Measurements from ENCODE around the gene PHACTR3.

The PHACTR3 gene

DNA sequence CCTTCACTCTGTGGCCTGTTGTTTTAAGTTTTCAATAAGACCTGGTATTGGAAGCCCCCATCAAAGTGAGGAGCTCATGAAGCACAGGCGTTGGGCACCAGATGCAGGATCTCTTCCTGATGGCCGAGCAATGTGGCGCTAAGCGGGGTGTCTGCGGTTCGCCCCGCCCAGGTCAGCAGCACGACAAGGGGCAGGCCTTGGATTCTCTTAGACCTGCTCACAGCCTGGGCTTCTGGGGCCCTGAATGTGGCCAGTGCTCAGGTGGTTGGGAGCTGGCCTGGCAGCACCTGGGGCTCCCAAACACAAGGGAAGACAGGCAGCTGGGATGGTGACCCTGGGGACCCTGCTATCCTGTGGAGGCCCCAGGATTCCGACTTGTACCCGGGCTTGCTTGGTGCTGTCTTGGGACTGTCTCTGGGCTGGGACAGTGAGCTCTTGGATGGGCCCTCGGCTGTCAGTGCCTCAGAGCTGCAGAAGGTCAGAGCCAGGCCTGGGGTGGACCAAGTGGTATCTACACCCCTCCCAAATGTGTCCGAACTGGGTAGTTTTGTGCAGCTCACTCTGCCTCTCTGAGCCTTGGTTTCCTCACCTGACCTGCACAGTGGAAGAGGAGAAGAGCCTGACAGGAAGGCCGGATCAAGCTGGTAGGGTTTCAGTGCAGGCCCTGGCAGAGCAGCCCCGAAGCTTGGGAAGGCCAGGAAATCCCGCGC is 69.1 kb downstream of the PHACTR3 start:
- DNase-seq = no peak

DNA sequence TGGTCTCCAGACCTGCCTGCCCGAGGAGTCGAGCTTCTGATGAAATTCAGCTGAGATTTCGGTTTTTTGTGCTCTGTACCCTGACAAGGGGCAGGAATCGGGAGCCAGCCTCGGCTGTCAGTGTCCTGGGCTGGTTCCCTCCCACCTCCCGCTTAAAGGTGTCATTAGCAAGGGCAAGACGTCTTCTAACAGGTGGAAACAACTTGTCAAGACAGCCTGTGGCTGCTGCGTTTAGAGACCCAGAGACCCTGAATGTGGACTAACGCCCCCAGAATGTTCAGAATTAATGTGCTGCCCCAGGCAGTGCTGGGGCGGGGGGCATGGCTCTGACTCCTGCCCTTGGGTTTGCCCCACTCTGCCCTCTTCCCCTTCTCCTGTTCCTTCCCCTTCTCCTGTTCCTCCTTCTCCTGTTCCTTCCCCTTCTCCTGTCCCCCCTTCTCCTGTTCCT is 69.7 kb downstream of the PHACTR3 start:
- no peak for DNase-seq

DNA sequence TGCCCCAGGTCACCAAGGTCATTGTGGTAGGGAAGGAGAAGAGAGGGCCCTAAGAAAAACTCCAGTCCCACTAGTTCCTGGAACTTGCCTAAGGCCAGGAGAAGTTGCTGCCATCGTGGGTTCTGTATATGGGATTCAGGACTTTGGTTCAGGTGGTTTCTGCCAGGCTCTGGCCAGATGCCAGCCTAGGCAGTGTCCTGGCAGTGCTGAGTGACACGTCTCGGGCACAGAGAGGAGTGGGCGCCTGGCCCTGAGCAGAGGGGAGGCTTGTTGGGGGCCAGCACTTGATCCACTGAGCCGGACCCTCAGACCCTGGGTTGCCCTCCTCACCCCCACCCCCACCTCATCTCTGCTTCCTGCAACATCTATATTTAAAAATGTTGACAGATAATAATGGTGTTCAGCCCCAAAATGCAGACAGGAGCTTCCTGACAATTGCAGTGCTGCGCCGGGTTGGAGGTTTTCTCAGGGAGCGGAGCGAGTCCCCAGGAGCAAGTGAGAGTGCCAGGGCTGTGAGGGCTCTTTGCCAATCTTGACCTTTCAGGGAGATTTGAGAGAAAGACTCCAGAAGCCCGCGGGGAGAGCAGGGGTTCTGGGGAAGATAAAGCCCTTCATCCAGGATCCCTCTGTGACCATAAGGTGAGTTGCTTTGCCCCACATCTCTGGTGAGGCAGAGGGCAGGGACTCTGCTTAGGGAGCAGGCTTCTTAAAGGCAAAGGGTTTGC is 71.9 kb downstream of the PHACTR3 start:
- DNase-seq = no peak

DNA sequence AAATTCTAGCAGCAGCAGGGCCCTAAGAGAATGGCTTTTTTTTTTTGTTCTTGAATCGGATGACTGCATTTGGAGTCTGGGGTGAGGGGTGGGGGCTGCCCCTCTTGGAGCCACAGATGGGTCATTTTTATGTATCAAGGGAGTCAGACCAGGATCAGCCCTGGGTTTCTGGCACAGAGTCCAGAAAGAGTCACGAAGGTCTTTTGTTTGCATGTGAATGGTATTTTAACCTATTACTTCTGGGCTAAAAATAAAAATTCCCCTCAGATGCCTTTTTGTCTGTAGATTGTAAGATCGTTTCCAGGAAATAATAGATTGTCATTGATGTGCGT is 72.5 kb downstream of the PHACTR3 start:
- no peak for DNase-seq

DNA sequence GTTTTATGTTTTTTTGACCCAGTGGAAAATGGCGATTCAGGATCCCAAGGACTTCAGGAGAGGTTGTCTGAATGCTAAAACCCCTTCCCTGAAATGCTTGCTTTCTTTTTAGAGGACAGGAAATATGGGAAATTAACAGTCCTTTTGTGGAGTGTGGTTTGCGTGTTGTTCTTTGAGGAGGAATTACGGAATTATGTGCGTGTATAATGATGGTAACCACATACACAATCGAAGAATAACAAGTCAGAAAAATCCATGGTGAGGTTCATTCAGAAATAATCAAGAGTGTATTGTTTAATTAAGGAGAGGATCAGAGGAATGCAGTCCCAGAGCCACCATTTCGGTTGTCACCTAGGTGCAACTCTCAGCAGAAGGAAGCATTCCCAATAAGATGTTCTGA is 73.2 kb downstream of the PHACTR3 start:
- no peak for DNase-seq

DNA sequence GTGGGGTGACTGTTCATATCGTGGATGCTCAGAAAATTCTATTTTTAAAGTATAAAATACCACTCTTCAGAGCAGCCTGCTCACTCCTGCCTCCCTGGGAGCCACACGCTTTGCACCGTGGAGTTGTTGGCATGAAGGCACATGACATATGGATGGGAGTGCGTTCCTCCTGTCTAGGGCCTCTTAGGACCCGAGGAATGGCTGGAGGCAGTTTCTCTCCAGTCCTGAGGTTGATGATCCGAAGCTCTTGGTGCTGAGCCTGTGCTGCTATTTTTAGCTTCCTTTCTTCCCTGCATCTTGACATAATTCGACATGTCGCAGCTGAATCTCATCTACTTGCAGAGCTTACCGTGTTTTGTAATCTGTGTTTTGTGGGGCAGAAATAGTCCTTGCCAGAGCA is 73.9 kb downstream of the PHACTR3 start:
- no peak for DNase-seq

DNA sequence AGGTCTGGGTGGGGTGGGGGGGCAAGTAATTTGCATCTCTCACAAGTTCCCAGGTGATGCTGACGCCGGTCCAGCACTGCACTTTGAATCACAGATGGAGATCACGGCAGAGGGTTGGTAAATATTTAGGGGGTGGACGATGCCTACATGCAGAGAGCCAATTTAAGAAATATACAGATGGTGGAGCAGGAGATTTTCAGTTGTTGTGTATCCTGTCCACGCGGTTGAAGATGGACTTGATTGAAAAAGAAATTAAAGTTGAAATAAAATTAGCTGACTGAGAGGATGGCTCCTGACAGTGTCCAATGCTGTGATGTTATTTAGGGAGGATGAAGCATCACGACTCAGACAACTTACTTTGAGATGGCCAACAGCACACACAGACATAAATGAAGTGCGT is 74.6 kb downstream of the PHACTR3 start:
- no peak for DNase-seq

DNA sequence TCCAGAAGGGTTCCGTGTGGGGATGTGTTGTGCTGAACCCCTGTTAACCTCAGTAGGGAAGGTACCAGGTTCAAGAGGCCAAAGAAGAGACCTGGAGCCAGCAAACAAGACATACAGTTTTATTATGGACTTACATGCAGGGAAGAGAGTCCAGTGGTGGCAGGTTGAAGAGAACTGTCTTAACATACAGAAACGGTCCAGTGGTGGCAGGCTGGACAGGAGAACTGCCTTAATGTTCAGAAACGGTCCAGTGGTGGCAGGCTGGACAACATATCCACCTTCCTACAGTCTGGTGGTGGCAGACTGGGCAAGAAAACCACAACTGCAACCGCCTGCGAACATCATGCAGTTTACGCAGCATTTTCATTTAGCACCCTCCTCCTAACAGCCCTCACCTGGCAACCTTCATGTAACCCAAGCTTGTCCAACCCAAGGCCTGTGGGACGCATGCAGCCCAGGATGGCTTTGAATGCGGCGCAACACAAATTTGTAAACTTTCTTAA is 75.9 kb downstream of the PHACTR3 start:
- DNase-seq = no peak

DNA sequence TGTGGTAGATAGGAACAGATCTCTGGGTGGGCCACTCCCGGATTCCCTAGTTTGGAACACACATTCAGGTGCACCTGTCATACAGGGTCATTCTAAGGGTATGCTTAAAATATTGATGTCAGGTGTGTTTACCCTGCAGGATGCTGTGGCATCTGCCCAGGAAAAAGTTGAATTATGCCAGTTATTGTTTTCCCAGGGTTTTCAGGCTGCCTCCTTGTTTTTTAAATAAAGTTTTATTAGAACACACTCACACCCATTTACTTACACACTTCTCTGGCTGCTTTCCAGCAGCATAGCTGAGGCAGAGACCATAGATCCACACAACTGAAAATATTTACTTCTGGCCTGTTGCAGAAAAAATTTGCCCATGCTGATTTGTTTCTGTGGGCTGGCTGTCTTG is 76.5 kb downstream of the PHACTR3 start:
- DNase-seq = no peak

DNA sequence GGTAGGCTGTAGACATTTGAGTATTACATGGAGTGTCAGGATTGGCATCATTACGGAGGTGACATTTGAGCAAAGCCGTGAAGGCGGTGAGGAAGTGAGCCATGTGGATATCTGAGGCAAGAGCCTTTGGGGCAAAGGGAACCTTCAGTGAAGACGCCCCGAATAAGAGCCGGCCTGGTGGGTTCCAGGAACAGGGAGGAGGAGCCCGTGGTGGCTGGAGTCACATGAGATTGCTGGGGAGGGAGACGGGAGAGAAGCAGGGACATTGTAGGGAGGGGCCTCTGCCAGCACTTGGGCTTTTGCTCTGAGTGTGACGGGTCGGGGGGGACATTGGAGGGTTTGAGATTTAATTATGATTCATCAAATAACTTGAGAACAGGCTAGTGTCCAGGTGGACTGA is 78.3 kb downstream of the PHACTR3 start:
- DNase-seq = peak; percentile 39 to 41

DNA sequence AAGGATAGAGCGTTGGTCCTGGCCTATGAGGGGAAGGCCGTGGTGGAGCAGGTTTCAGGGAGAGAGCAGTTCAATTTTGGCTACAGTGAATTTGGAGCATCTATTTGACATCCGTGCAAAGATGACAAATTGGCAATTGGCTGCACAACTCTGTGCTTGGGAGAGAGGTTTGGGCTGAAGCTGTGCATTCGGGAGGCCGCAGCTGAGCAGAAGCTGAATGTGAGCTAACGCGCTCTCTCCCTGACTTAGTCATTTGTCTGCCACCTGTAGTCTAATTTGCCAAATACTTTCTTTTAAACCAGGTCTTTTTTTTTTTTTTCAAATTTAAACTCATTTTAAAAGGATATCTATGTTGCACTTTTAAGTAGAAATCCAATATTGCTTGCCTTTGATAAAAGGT is 78.8 kb downstream of the PHACTR3 start:
- DNase-seq = no peak

DNA sequence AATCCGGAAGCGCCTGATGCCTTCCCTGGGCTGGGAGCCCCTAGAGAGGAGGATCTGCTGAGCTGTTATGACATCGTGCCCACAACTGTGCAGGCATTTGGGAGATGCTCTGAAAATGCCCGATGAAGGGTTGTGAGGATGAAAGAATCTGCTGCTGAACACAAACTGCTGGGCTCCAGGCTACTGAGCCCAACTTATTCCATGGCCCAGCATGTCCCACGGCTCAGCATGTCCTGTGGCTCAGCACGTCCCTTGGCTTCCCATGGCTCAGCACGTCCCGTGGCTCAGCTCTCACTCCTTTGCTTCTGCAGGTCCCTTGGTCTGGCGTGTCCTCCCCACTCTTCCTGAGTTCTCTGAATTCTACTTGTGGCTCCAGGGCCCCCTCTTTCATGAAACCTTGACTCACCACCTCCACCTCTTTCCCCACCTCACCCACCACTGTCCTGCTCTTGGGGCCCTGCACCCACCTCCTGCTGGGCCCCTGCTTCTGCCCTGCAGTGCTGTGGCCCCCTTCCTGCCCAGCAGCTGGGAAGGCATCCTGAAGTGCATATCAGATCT is 80.4 kb downstream of the PHACTR3 start:
- no peak for DNase-seq

DNA sequence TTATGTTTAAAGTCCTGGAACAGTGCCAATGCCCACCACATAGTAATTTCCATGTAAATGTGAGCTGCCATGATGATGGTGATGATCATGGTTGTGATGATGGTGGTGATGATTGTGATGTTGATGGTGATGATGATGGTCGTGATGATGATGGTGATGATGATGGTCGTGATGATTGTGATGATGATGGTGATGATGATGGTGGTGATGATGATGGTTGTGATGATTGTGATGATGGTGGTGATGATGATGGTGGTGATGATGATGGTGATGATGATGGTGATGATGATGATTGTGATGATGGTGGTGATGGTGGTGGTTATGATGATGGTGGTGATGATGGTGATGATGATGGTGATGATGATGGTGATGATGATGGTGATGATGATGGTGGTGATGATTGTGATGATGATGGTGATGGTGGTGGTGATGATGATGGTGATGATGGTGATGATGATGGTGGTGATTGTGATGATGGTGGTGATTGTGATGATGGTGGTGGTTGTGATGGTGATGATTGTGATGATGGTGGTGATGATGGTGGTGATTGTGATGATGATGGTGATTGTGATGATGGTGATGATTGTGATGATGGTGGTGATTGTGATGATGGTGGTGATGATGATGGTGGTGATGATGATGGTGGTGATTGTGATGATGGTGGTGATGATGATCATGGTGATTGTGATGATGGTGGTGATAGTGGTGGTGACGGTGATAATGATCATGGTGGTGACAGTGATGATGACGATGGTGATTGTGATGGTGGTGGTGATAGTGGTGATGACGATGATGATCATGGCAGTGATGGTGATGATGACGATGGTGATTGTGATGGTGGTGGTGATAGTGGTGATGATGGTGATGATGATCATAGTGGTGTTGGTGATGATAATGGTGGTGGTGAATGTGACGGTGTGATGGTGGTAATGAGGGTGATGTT is 82.3 kb downstream of the PHACTR3 start:
- DNase-seq = no peak

DNA sequence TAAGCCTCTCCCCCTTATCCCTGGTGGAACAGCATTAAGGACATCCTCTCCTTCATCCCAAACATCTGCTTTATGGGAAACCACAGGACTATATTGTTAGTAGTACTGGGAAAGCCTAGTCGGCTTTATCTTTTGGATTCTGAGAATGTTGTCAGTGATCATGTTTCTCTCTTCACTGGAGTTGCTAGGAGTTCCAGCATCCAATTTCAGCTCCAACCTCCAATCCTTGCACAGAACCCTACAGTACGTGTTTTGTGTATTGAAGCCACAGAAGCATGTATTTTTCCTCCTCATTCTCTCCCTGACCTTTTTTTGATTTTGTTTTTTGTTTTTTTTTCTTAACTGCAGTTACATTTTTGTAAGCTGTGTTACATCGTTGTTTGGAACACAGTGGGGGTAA is 84.0 kb downstream of the PHACTR3 start:
- no peak for DNase-seq

DNA sequence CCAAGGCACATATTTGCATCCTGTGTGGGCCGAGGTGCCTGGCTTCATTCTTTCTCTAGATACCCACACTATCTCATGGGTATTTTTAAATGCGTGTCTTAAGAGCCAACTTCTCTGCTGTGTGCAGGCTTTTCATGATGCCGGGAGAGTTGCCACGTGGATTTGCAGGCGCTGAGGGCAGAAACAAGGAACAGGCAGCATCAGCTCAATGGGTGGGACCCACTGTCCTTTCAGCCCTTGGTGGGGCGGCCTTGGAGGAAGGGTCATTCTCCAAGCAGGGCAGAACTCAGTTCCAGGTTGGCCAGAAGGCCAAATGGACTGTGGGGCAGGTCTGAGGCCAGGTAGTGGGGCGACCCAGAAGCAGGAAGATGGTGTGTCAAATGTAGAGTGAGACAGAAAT is 84.7 kb downstream of the PHACTR3 start:
- no peak for DNase-seq

DNA sequence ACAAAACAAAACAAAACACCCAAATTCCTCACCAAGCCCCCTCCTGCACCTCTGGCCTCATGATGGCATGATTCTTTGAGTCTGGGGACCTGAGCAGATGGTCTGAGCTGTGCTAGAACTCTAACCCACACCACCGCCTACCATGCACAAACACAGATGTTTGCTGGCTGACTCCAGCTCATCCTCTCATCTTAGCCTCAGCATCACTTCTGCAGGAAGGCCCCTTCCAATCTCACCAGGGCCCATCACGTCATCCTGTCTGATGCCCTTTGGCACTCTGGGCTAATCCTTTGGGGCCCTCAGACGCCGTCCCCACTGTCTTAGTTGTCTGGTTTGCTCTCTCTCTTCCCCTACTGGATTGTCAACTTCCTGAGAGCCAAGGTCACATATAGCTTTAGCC is 85.8 kb downstream of the PHACTR3 start:
- no peak for DNase-seq

DNA sequence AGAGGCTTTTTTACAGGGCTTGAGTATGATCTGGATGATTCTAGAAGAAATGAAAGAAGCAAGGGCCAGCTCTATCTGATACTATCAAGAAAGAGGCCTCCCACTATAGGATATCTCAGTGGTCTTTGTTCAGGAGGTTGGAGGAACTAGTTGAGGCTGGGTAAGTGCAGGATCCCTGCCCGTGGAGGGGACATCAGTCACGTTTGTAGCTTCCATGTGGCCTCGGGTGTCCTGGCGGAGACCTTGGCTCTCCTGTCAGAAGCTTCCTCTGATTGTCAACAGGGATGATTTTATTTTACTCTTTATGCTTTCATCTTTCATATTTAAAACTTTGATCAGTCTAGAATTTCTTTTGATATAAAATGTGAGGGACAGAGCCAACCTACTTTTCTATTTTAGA is 86.6 kb downstream of the PHACTR3 start:
- DNase-seq = no peak

DNA sequence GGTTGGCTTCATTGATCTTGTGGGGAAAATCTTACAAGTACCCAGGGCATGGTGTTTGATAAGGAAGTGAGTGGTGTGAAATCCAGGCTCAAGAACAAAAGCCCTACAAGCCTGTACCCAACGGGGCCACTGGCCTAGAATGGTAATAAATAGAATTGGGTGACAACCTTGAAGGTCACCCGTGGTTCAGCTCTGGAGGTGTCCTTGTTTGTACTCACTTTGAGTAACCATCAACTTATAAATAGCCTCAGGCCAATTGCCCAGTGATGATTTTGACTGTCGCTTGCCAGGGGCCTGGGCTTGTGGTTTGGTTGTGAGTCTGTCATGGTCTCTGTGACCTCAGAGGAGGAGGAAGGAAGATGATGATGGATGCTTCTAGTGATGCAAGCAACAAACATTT is 87.8 kb downstream of the PHACTR3 start:
- no peak for DNase-seq

DNA sequence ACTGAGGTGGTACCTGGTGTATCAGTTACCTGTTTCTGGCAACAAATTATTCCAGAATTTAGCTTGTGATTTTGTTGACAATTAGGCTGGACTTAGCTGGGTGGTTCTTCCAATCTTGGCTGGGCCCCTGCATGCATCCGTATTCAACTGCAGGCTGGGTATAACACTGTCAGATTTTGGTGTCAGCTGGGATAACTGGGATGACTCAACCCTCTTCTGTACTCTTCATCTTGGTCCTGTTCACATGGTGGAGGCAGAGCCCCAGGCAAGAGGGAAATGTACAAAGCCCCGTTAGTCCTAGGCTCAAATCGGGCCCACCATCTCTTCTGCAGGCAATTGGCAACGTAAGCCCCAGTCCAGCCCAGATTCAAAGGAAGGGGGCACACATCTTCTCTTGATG is 89.2 kb downstream of the PHACTR3 start:
- no peak for DNase-seq

DNA sequence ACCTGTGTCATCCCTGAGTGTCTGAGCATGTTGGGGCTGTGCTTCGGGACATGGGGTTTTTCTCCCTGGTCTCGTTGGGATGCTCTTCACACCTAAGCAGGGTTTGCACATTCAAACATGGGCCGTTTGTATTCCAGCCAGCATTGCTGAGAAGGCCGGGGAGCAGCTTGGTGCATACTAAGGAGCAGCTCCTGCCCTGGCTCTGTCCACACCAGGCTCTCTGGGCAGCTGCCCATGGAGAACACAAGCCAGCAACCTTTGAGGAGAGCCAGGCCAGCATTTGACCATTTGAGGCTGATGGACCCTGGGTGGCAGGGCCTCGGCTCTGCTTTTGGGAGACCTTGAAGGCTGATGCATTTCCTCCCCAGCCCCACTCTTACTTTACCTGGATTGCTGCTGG is 92.1 kb downstream of the PHACTR3 start:
- DNase-seq = no peak

DNA sequence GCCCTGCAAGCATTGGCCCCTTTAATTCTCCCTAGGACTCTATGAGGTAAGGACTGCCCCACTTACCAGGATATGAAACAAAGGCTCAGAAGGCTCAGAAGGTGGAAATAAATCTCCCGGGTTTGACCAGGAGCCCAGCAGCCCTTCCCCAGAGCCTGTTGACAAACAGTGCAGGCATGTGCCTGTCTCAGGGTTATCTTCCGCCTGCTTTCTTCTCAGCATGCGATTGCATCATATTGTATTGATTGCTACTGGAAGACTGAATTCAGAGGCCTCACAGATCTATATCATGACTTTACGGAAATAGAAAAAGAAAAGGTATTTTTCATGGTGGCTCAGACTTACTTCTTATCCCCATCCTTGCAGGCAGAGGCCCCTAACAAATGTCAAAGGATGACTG is 92.7 kb downstream of the PHACTR3 start:
- DNase-seq = no peak

DNA sequence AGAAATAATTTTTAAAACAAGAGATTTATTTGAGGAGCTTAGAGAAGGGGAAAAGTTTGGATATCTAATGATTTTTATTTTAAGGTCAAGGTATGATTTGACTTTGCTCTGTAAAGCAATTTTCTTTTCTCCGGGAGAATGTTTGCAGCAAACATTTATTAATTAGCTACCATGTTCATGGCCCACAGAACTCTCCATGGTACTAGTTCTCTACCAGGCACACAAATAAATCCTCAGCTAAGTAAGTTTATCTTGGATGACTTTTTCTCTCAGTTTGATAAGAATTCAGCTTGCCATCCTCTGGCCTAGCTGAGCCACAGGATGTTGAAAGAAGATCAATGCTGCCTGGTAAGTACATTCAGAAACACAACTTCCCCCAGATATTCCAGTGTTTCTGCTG is 94.3 kb downstream of the PHACTR3 start:
- DNase-seq = no peak

DNA sequence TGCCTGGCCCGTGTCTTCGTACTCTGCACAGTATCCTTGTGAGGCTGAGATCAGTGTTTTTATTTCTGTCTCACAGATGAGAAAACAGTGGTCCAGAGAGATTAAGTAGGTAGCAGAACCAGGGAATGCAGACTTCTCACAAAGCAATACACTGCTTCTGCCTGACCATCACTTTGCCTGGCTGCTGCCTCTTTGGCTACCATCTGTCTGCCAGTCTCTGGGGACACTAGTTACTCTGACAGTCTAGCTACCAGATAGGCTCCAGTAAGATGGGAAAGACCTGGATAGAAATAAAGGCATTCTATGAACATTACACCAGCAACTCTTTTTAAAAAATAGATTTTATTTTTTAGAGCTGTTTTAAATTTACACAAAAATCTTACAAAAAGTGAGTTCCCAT is 96.9 kb downstream of the PHACTR3 start:
- no peak for DNase-seq

All from inflammatory macrophage (primary cell).